GM19035 (cell line): ENCODE measurements around the gene SNAI3.

ENCODE experiments used
- ATAC-seq: cut with Tn5 transposase; IDR thresholded peaks from one replicate; pipeline ENCODE4 v1.9.1; 2021; ENCODE audit not compliant: unreplicated experiment

Gene SNAI3

DNA sequence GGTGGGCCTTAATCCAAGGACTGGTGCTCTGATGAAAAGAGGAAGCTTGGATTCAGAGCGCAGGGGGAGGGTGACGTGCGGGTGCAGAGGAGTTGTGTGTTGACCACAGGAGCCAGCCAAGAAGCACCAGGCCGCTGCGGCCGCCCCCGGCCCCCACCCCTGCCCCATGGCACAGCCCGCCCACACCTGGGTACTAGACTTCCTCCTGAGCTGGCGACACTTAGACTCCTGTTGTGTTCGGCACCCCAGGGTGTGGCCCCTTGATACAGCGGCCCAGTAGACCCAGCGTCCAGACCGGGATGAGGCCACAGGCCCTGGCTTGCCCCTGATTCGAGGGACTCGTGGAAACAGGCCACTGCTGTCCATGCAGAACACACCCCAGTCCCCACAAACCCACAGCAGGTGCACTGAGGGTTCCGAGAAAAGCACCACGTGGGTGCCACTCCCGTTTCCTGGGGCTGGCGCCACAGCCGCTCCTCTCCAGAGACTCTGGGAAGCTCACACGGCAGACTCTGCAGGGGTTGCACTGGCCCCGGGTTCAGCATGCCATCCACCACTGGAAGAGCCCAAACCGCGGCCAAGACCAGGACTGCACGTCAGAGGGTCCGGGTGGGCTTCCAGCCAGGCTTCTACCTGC, 5.7 kb upstream of the SNAI3 start:
- ATAC-seq, result no peak

- ATAC-seq, result no peak
Measured at GRCh38 chr16:88691129-88691813, 5.0 kb upstream of the SNAI3 start.

DNA sequence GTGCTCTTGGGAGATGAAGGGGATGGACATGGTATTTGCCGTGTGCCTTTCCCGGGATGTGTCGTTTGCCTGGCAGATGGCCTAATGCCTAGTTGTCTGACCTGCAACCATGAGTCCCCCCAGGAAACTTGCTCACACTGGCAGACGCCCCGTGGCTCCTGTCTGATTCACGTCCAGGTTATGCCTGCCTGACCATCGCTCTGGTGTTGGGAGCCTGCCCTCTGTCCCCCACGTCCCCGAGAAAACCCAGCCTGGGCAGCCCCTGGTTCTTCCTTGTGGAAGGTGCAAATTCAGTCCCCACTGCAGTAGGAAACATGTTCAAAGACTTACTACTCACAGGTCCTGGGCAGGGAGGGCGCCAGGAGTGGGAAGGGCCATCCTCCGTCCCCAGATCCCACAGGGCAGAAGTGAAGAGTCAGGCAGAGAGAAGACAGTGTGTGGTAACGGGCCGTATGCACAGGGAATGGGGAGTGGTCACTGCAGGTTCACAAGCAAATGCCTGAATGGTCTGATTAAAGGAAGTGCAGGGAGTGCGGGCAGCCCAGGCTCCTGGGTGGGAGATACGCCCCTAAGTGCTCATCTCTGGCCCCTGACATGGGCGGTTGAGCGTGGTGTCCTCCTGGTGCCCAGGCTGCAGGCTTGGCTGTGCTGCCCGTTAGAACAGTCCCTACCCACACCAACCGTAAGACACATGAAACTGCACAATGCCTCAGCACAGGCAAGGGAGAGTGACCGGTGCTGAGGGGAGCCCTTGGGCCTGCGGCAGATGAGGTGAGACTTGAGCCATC, 4.2 kb upstream of the SNAI3 start:
- no peak for ATAC-seq

DNA sequence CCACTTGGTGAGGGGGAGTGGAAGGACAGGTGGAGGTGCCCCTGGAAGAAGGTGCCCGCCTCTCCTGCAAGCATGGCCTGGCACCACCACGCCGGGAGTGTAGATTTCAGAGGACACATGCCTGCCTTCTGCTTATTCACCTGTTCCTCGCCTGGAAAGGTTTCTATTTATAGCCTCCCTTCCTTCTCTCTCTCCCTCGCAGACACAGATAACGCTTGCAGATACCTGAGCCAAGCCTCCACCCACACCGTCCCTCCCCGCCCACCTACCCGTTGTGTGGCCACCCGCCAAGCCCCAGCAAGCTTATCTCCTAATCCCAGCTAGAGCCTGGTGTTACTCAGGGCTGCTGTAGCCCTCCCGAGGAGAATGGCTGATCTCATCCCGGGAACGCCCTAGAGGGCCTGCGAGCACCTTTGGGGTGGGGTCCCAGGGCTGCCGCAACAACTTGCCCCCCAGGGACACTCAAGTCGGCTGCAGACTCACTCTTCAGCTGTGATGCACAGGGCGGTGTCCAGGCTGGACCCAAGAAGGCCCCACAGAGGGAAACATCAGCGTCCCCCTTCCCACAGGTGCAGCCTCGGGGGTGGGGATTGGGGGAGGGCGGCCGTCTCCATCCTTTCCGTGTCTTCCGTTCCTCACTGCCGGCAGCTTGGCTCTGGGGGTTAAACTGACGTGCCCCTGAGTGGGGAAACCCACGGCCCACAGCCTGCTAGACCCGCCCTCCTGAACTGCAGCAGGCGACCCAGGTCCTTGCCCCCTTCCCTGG, 1.9 kb upstream of the SNAI3 start:
- no peak for ATAC-seq

DNA sequence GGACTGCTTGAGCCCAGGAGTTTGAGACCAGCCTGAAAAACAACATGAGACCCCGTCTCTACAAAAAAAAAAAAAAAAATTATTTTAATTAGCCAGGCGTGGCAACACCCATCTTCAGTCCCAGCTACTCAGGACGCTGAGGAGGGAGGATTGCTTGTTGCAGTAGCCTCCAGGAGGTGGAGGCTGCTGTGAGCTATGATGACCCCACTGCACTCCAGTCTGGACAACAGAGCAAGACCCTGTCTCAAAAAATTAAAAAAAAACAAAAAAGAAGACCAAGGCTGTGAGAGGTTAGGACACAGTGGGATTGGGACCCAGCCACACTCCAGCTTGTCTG, 1.3 kb upstream of the SNAI3 start:
- ATAC-seq, result no peak

DNA sequence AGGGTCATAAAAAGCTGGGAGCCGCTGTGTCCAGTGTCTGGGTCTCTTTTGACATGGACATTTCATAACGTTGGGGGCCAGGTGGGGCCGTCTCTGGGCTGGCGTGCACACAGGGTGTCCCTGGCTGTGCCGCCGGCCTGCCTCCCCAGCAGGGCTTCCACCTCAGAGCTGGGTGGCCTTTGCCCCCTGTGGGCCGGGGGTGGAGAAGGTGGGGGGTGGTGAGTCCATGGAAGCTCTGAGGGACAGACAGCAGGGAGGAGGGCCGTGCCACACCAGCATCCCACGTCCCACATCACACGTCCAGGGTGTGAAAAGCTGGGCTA, 908 bp upstream of the SNAI3 start:
- no peak for ATAC-seq

- peak; percentile 6 for ATAC-seq
Measured at GRCh38 chr16:88686062-88686438, 257 bp downstream of the SNAI3 start.

GRCh38 chr16:88685156-88686061, 898 bp downstream of the SNAI3 start:
- no peak for ATAC-seq

GRCh38 chr16:88684569-88685155, 1.6 kb downstream of the SNAI3 start:
- no peak for ATAC-seq

- ATAC-seq, result peak; percentile 76
Measured at GRCh38 chr16:88681709-88682451, 4.4 kb downstream of the SNAI3 start.

DNA sequence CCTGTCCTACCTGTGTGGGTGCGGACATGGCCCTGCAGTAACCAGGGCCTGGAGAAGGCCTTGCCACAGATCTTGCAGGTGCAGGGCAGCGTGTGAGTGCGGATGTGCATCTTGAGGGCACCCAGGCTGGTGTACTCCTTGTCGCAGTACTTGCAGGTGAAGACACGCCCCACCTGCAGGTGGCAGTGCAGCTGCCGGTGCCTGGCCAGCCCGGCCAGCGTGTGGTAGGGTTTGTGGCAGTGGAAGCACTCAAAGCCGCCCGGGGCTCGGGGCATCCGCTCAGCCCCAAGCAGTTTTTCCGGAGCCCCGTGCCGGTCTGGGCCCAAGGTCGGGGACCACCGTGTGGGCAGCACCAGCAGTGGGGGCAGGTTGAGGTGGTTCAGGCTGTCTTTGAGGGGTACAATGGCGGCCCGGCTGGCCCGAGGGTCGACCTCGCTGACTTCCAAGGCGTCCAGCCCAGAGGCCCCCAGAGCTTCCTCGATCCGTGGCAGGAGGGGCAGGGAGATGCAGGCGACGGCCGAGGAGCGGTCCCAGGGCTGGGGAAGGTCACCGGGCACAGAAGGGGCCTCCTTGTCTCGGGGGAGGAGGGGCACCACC, 5.1 kb downstream of the SNAI3 start:
- ATAC-seq, result no peak

- no peak for ATAC-seq
Measured at GRCh38 chr16:88680554-88681083, 5.7 kb downstream of the SNAI3 start.

DNA sequence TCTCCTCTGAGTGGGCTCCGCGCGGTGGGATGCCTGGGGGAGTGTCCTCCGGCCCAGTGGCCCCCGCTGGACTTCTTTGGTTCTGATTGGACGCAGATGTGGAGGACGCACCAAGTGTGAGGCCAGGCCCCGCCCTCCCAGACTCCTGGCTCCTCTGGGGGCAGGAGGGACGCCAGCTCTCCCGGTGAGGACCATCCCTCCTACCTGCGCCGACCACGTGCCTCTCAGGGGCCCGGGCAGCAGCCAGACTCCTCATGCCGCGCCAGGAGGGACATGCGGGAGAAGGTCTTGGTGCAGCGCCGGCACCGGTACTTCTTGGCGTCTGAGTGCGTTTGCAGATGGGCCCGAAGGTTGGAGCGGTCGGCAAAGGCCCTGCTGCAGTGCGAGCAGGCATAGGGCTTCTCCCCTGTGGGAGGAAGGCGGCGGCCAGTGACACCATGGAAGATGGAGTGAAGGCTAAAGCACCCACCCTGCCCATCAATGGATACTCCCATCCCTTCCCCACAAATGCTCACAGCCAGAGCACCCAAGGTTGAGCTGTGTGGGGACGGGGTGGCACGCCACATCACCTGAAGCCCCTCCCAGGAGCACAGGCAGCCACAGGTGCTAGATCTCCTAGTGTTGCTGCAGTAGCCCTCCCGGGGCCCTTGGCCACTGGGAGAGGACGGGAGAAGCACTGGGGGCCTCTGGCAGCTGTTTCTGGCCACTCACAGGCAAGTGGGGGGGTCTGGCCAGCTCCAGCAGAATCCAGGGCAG, 7.9 kb downstream of the SNAI3 start:
- ATAC-seq, result no peak

DNA sequence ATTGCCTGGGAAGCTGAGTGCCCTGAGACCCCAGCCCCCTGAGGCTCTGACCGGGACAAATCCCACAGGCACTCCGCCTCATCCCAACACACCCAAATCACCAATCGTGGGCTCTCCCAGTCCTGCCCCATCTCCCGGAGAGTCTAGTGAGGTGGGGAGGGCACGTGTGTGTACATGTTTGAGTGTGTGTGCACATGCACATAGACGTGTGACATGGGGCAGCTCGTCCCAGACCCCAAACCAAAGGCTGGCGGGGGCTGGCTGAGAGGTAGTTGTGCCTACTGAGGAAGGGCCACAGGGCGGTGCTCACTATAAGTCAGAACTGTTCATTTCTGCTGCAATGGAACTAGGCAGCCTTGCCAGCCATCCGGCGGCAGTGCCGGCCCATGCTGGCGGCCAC, 8.6 kb downstream of the SNAI3 start:
- ATAC-seq, result no peak

GRCh38 chr16:88676502-88677242, 9.6 kb downstream of the SNAI3 start:
- no peak for ATAC-seq

DNA sequence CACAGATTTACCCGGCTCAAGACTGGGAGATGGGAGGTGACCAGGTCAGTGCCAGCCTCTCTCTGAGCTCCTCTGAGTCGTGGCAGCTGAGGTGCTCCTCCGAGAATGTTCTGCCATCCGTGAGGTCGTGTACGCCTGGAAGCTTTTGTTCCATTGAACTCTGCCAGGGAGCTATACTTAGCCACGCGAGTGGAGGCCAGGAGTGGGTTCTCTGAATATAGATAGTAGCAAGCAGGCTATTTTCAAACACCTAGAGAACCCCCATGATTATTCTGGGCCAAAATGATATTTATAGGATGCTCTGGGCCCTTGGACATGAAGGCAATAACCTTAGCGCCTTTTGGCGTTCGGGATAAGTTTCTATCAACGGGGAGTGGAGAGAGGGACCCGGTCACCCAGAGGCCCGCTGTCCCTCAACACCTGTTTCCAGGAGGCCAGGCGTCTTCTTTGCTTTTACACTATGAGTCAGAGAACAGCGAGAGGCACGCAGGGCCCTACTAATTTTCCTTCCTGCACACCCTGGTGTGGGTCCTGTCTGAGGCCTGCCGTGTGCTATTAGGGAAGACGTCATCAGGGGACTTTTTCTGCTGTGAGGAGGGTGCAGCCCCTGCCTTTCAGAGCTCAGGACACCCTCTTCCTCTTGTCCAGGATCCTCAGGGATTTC, 12.5 kb downstream of the SNAI3 start:
- no peak for ATAC-seq

DNA sequence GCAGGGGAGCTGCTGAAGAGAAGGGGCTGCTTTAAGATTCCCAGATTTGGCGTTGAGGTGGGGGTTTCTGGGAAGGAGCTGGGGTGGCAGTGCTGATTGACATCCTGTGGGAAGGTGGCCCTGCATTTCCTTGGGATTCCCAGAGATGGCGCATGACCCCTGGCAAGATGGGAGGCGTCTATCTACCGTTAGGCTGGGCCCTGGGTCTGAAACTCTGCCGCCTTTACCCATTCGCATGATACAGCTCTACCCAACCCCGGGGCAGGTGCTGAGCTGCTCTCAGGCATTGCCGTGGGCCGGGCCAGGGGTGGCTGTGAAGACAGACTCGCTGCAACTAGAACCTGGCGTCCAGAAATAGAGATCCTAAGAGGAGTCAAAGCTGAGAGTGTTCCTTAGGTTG, 13.5 kb downstream of the SNAI3 start:
- no peak for ATAC-seq
